Smooth muscle cell (in vitro differentiated cells): ENCODE data around the gene BAMBI. TPM values are rescaled to one million over a fixed set of nuclear protein-coding genes. Genes with fewer than 3 reads are reported as not detected.

Experiments used
- DNase-seq: peaks from one replicate; lab custom pipeline; 2025; ENCODE audit not compliant: unreplicated experiment; lab: John Stamatoyannopoulos, UW
- H2AFZ ChIP-seq: fragments of 200-600 bp; sonication (generic); 2 replicates; pipeline ENCODE4 v1.6.0; 2016; ENCODE audit warnings: antibody characterized with exemption, low read depth, mild to moderate bottlenecking
- H3F3A ChIP-seq: fragments of 200-600 bp; sonication (generic); 2 replicates; pipeline ENCODE4 v1.6.0; 2017; ENCODE audit warnings: antibody characterized with exemption, low read depth
- H3K27ac ChIP-seq: fragments of 200-600 bp; sonication (generic); 2 replicates; pipeline ENCODE4 v1.5.1; 2016; ENCODE audit warnings: low read depth, mild to moderate bottlenecking
- H3K27me3 ChIP-seq: fragments of 200-600 bp; sonication (generic); 2 replicates; pipeline ENCODE4 v1.6.1; 2016; ENCODE audit warnings: low read depth, mild to moderate bottlenecking
- H3K36me3 ChIP-seq: fragments of 200-600 bp; sonication (generic); 2 replicates; pipeline ENCODE4 v1.5.1; 2016; ENCODE audit warnings: low read depth
- H3K4me1 ChIP-seq: fragments of 200-600 bp; sonication (generic); 2 replicates; pipeline ENCODE4 v1.5.1; 2016; ENCODE audit warnings: low read depth
- H3K4me2 ChIP-seq: fragments of 200-600 bp; sonication (generic); 2 replicates; pipeline ENCODE4 v1.6.0; 2016; ENCODE audit warnings: mild to moderate bottlenecking
- H3K4me3 ChIP-seq: fragments of 200-600 bp; sonication (generic); 2 replicates; pipeline ENCODE4 v1.5.1; 2016; ENCODE audit warnings: mild to moderate bottlenecking
- H3K79me2 ChIP-seq: fragments of 200-600 bp; sonication (generic); 2 replicates; pipeline ENCODE4 v1.6.0; 2016; ENCODE audit warnings: low read depth, mild to moderate bottlenecking
- H3K9ac ChIP-seq: fragments of 200-600 bp; sonication (generic); 2 replicates; pipeline ENCODE4 v1.6.0; 2016; ENCODE audit warnings: low read depth
- H3K9me3 ChIP-seq: fragments of 200-600 bp; sonication (generic); replicated peaks from 2 replicates; pipeline ENCODE4 v1.5.1; 2016; ENCODE audit warnings: low read depth
- H4K20me1 ChIP-seq: fragments of 200-600 bp; sonication (generic); 2 replicates; pipeline ENCODE4 v1.6.0; 2016; ENCODE audit warnings: low read depth
- CTCF ChIP-seq: fragments of 200-600 bp; sonication (generic); IDR thresholded peaks from 2 replicates; pipeline ENCODE4 v1.5.1; 2017; ENCODE audit warnings: borderline replicate concordance, mild to moderate bottlenecking, antibody characterized with exemption; ENCODE audit not compliant: insufficient read depth, poor library complexity, severe bottlenecking
- WGBS: methylation state at CpG from one replicate; pipeline ENCODE4 v1.1.7; 2016; ENCODE audit warnings: low lambda C conversion rate; 5-methylcytosine and 5-hydroxymethylcytosine counted together
- polyA plus RNA-seq: library from polyadenylated mRNA; unstranded; fragments of >200 nt; fragmentation: Nextera tagmentation; extraction: Ambion mirVana; gene quantifications from 2 replicates; pipeline ENCODE4 v1.2.1, GENCODE V29; 2016
- total RNA-seq: library from RNA; depleted of rRNA; stranded (reverse); fragments of >200 nt; gene quantifications from 2 replicates; pipeline ENCODE4 v1.2.3, GENCODE V29; 2014

The BAMBI gene
- total and polyA plus RNA-seq, 2 experiments from 2014 or later: 648 to 878 TPM

GRCh38 chr10:28674782-28675181, 2.5 kb upstream of the BAMBI start:
- H3K9ac ChIP-seq: no peak overlapping the region
- no peak overlapping the region for H3K4me3 ChIP-seq
- H3K4me2 ChIP-seq: no peak overlapping the region
- no peaks in the 10 kb centered on the region for H3K9me3 ChIP-seq
- 57% methylated on average over 3 of the region's 3 CpGs for WGBS
- H3K4me1 ChIP-seq: peaks cover 6% of the 10 kb centered on the region
- TF ChIP-seq CTCF: no peak
- no peaks in the 10 kb centered on the region for H3K27me3 ChIP-seq
- H4K20me1 ChIP-seq: peaks cover 25% of the 10 kb centered on the region
- no peak overlapping the region for H2AFZ ChIP-seq
- no peaks in the 10 kb centered on the region for H3K36me3 ChIP-seq
- peaks cover 15% of the 10 kb centered on the region for H3F3A ChIP-seq
- H3K79me2 ChIP-seq: peaks cover 57% of the 10 kb centered on the region
- DNase-seq: no peak
- H3K27ac ChIP-seq: no peak overlapping the region

GRCh38 chr10:28676326-28676967, 874 bp upstream of the BAMBI start:
- Histone ChIP-seq H3K4me2 (peak overlapping the region; percentile 96), H4K20me1 (peaks cover 42% of the 10 kb centered on the region), H3K36me3 (no peaks in the 10 kb centered on the region), H3K9me3 (no peaks in the 10 kb centered on the region), H3K9ac (peak overlapping the region; percentile 87), H3K27me3 (no peaks in the 10 kb centered on the region), H3K79me2 (peaks cover 74% of the 10 kb centered on the region), H3F3A (peaks cover 28% of the 10 kb centered on the region), H3K27ac (peak overlapping the region; percentile 64), H3K4me3 (peak overlapping the region; percentile 87), H3K4me1 (peaks cover 12% of the 10 kb centered on the region), H2AFZ (peak overlapping the region; percentile 88)
- DNase-seq: no peak
- WGBS: 2% methylated on average over 21 of the region's 25 CpGs
- TF ChIP-seq CTCF: no peak

- Histone ChIP-seq H3K4me2 (peak overlapping the region; percentile 98), H4K20me1 (peaks cover 58% of the 10 kb centered on the region), H3K27ac (peak overlapping the region; percentile 78), H3K9ac (peak overlapping the region; percentile 88), H3K4me3 (peak overlapping the region; percentile 87), H2AFZ (no peak overlapping the region), H3K36me3 (no peaks in the 10 kb centered on the region), H3K4me1 (peaks cover 16% of the 10 kb centered on the region), H3K79me2 (peaks cover 90% of the 10 kb centered on the region), H3F3A (peaks cover 38% of the 10 kb centered on the region), H3K9me3 (no peaks in the 10 kb centered on the region), H3K27me3 (no peaks in the 10 kb centered on the region)
- TF ChIP-seq CTCF: no peak
- 2% methylated on average over 53 of the region's 54 CpGs for WGBS
- DNase-seq: no peak
Observed at GRCh38 chr10:28677888-28678686, 766 bp downstream of the BAMBI start.
